Activated CD4-positive, alpha-beta T cell treated with anti-CD3 and anti-CD28 coated beads, Interleukin-2, amount 50 U/mL, for 1 hour (primary cell): ENCODE measurements around the gene CPEB1.
"Not testable (repeated sequence)": the region's sequence is repeated elsewhere in the genome, so short reads cannot be mapped to it uniquely, and the experiment has no call there.

Experiments used
- DNase-seq: peaks from one replicate; pipeline ENCODE4 v3.0.0-alpha.2; 2020

Gene CPEB1

DNA sequence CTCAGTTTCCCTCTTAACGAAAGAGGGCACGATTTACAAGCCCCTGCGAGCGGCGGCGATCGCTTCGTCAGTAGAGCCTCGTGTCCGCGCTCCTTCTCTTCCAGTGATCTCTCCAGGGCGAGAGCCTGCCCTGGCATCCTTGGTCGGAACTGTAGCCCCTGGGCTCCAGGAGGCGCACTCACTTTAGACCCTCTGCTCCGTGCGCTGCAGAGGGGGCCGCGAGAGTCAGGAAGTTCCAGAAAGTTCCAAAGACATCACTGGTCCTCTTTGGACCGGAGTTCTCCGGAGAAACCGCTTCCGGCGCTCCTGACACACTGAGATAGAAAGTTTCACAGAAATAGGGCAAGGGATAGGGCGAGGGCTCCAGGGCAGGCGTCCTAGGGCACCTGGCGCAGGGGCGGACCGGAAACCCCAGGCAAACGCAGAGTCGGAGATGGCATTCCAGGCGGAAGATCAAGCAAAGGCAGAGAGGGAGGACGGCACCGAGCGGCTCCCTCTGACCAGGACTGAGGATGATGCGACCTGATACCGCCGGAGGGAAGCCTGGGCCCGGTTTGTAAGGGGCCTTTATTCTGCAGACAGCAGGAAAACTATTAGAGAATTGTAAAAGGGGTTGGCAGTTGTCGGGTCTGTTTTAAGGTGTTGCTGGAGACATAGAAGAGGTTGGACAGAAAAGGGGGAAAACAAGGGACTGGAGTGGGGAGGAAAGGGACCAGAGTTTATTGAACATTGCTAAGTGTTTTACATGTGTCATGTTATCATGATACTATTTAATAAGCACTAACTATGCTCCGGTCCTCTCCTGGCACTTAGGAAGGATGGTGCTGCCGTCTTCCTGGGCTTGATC lies 1.3 kb upstream of the CPEB1 start:
- DNase-seq, result no peak

DNA sequence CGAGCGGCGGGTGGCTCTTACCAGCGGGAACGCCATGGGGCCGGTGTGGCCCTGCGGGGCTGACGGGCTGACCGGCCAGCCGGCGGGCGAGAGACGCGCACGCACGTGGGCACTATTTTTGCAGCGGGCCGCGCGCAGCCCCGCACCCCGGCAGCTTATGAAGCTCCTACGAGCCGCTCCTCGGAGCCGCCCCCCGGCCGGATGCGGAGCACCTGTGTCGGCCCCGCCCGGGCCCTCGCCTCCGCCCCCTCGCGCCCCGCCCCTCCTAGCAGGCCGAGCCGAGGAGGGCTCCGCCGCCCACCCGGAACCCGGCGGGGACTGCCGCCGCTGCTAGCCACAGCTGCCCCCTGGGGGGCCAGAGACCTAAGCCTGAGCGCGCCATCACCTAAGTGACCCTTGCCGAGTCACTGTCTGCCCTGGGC lies 683 bp upstream of the CPEB1 start:
- DNase-seq, result peak; percentile 19

DNA sequence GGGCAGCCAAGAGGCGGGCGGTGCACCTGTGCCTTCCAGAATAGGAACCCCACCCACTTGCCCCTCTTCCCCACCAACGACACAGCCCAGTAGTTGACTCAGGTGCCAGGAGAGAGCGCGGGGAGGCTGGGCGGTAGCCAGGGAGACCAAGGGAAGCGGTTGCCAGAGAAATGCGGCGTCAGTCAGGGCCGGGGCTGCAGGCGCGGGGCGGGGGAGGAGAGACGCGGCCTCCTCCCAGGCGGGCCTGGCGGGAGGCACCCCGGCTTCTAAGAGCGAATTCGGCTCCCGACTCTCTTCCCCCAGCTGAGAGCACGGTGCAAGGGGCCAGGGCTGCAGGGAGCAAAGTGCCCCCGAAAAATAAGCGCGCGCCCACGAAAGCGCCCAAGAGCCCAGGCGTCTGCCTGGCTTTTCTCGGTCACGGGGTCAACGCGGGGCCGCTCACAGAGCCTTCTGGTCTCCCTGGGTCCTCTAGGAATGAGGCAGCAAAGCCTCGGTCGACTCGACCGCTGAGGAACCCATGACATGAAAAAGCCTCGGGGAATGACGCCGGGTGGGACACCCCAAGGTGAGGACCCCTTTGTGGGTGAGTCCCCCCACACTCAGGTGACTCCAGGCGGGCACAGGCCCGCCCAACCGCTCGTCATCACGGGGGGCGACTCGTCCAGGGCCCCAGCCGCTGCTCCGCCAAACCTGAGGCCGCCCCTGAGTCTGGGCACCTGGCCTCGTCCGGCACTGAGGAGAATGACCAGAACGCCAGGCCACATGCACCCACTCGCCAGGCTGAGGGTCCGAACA lies 716 bp downstream of the CPEB1 start:
- no peak for DNase-seq

DNA sequence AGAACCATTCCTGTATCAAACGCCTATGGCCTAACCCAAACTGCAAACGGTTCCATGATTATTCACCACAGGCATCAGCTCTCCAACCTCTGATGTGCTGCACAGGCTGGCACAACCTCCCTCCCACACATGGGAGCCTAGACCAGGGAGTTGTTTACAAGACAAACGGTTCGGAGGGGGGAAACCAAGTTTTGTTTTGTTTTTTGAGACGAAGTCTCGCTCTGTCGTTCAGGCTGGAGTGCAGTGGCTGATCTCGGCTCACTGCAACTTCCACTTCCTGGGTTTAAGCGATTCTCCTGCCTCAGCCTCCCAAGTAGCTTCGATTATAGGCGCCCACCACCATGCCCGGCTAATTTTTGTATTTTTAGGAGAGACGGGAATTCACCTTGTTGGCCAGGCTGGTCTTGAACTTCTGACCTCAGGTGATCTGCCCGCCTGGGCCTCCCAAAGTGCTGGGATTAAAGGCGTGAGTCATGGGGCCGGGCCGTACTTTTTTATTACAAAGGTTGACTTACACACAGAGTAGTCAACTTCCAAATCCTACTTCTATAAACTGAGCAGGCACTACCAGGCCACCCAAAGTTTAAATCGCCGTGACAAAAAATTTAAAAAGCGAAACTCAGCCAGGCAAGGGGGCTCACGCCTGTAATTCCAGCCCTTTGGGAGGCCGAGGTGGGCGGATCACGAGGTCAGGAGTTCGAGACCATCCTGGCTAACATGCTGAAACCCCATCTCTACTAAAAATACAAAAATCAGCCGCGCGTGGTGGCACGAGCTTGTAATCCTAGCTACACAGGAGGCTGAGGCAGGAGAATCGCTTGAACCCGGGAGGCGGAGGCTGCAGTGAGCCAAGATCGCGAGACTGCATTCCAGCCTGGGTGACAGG lies 2.0 kb downstream of the CPEB1 start:
- not testable (repeated sequence) for DNase-seq

DNA sequence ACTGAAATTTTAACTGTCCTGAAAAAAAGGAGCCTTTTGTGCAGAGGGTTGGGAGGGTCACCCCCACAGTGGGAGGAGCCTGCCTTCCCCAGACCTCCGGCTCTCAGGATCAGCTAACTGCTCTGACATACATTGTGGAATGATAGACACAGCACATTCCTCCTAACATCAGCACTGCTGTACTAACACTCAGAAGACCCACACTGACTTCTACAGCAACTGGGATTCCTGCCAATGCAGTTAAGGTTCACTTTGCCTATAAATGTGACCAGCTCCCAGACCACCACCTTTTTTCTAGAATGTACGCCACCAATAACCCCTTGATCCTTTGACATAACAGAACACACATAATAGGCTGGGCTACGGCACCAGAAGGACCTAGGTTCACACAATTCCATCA lies 3.2 kb downstream of the CPEB1 start:
- DNase-seq, result no peak

DNA sequence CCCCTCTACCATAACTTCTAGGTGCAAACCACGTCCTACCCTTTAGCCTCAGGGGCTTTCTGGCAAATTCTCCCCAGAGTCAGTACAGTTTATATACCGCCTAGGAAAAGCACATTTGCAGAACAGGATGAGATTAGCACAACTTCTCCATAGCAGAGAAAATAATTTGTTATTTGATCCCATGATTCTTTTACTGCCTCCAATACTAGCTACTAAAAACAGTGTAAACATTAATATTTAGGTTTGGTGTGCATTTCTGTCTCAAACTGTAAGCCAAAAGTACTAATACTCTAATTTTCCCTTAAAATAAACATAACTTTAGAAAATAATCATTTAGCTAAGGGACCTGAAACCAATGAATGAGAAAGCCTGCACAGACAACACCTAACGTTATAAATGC lies 4.5 kb downstream of the CPEB1 start:
- no peak for DNase-seq

GRCh38 chr15:82641129-82641798 lies 5.9 kb downstream of the CPEB1 start:
- DNase-seq, result no peak

- DNase-seq, result no peak
Measured at GRCh38 chr15:82640672-82641071, 6.5 kb downstream of the CPEB1 start.

- no peak for DNase-seq
Measured at GRCh38 chr15:82635798-82636197, 11.4 kb downstream of the CPEB1 start.

GRCh38 chr15:82630033-82630432 lies 17.1 kb downstream of the CPEB1 start:
- no peak for DNase-seq

GRCh38 chr15:82625136-82625535 lies 22.0 kb downstream of the CPEB1 start:
- DNase-seq, result no peak

- no peak for DNase-seq
Measured at GRCh38 chr15:82624438-82624837, 22.7 kb downstream of the CPEB1 start.

DNA sequence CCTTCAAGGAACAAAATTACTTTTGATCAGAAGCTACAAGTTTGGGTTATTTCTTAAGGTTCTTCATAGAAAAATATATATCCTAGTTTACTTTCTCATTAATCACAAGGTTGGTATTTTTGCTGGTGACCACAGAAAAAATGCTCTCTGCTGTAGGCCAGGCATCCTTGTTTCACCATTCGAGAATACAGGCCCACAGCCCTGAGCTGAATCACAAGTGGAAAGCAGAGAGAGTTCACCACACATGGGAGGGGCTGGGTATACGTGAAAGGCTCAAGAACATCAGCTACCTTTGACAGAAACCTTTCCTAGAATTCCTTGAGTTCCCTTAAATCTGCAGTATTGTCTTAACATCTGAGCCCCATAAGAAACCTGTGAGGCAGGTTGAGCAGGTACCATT lies 23.2 kb downstream of the CPEB1 start:
- no peak for DNase-seq

DNA sequence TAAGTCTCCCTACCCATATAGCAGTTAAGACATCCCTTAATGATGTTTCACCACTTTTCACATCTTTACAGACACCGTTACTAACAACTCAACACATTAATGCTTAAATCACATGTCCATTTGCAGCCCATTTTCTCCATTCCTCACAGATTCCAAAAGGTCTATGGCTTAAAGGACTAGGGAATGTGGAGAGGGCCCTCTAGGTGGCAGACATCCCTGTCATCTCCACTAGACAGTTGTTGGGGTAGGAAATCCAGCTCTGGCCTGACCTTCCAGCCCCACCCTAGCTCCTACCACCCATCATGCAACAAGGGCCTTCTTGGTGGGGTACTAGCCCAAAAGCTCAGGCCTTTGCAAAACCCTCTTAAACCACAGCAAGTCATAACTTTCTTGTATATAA lies 25.2 kb downstream of the CPEB1 start:
- DNase-seq, result no peak

DNA sequence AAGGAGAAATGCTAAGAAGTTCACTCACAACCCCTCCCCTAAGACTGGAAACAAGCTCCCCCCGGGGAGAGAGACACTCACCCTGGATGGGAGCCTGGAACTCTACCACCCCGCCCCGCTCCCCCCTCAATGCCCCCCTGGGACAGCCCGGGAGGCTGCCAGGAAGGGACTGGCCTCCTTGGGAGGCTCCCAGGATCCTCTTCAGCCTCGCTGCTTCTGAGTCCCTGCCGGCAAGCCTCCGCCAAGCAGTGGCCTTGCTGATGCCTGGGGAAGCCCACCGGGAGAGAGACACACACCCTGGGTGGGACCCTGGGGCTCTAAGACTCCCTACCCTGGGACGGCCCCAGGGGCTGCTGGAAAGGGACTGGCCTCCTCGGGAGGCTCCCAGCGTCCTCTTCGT lies 33.4 kb downstream of the CPEB1 start:
- DNase-seq, result no peak

GRCh38 chr15:82611348-82611747 lies 35.8 kb downstream of the CPEB1 start:
- DNase-seq, result no peak

DNA sequence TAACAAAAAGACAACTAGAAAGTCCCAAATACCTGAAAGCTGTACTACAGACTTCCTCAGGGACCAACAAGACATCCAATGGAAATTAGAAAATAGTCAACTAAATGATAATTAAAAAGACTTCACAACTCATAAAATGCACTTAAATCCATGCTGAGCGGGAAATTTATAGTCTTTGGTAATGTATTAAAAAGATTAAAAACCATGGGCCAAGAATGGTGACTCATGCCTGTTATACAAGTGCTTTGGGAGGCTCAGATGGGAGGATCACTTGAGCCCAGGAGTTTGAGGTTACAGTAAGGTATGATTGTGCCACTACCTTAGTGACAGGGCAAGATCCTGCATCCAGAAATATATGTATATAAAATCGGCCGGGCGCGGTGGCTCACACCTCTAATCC lies 45.0 kb downstream of the CPEB1 start:
- no peak for DNase-seq

GRCh38 chr15:82599862-82600261 lies 47.3 kb downstream of the CPEB1 start:
- no peak for DNase-seq

- no peak for DNase-seq
Measured at GRCh38 chr15:82597815-82598214, 49.3 kb downstream of the CPEB1 start.

DNA sequence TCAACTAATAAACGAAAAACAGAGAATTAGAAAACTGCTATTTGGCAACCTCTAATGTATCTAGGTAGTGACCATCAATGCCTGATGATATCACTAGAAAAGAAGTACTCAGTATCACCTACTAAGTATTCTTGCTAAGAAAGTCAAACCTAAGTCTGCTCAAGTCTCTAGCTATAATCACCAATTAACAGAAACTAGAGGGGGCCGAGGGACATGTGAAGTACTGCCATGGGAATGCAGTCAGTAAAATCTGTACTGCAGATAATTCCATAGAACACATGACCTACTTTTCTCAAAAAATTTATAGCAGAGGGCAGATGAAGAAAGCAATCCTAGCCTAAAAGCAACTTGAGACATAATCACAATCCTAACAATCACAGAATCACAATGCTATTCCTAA lies 51.4 kb downstream of the CPEB1 start:
- DNase-seq, result no peak

- no peak for DNase-seq
Measured at GRCh38 chr15:82595203-82595602, 52.0 kb downstream of the CPEB1 start.

GRCh38 chr15:82587805-82588204 lies 59.4 kb downstream of the CPEB1 start:
- no peak for DNase-seq

- DNase-seq, result no peak
Measured at GRCh38 chr15:82585072-82585471, 62.1 kb downstream of the CPEB1 start.
